ENCODE data around the gene CEP95.
"Not testable (repeated sequence)": the region's sequence is repeated elsewhere in the genome, so short reads cannot be mapped to it uniquely, and the experiment has no call there.

CEP95 gene

DNA sequence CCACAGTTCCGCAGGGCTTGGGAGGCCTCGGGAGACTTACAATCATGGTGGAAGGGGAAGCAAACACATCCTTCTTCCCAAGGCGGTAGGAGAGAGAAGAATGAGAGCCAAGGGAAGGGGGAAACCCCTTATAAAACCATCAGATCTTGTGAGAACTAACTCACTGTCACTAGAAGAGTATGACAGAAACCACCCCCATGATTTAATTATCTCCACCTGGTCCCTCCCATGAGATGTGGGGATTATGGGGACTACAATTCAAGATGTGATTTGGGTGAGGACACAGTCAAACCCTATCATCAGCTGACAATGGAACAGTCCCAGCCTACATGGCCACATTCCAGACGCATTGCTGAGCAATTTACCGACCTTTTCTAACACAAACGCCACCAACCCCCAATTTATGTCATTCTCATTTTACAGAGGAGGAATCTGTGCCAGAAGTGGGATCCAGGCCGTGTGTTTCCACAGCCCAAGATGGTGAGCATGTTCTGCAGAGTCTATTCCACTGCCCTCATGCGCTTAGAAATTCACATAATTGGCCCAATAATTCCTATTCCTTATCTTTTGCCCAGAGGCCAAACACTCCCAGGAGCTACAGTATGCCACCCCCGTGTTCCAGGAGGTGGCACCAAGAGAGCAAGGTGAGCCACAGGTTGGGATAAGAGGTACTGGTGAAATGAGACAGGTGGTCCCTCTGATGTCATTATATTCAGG, 40.6 kb upstream of the CEP95 start:
- no peak overlapping the region for H3K4me3 ChIP-seq (ENCODE audit: control insufficient read depth, low read depth, low read length)
- DNase-seq (ENCODE audit: low read depth) = no peak
- TF ChIP-seq CTCF (conservative IDR thresholded peaks at IDR 0.05; ENCODE audit: control insufficient read depth, insufficient read depth, low read depth, low read length) = no peak

DNA sequence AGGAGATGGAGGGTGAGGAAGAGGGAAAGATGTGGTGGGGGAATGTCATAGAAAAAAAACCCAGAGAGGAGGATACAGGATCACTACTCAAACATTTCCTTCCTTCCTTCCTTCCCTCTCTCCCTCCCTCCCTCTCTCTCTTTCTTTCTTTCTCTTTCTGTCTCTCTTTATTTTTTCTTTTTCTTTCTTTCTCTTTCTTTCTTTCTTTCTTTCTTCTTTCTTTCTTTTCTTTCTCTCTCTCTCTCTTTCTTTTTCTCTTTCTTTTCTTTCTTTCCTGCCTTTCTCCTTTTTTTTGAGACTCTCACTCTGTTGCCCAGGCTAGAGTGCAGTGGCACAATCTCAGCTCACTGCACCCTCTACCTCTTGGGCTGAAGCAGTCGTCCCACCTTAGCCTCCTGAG, 39.9 kb upstream of the CEP95 start:
- H3K4me3 ChIP-seq (ENCODE audit: control insufficient read depth, low read depth, low read length); DNase-seq (ENCODE audit: low read depth): not testable (repeated sequence)

DNA sequence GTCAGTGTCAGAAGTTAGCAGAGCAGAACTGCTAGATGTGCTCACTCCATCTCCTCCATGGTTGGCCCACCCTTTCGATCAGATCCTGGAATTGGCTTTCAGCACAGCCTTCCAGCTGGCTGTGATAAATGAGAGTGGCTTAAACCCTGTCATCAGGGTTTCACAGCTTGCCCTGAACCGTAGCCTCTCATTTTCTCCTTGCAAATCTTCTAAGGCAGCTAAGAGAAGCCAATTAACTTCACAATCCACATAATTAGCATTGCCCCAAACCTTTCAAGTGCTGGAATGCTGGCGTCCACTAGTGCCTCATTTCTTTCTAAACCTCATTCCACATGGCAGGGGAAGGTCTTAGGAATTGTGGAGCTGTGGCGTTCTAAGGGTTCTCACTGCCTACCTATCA, 36.2 kb upstream of the CEP95 start:
- no peak for TF ChIP-seq CTCF (conservative IDR thresholded peaks at IDR 0.05; ENCODE audit: control insufficient read depth, insufficient read depth, low read depth, low read length)
- no peak overlapping the region for H3K4me3 ChIP-seq (ENCODE audit: control insufficient read depth, low read depth, low read length)
- DNase-seq (ENCODE audit: low read depth) = no peak

DNA sequence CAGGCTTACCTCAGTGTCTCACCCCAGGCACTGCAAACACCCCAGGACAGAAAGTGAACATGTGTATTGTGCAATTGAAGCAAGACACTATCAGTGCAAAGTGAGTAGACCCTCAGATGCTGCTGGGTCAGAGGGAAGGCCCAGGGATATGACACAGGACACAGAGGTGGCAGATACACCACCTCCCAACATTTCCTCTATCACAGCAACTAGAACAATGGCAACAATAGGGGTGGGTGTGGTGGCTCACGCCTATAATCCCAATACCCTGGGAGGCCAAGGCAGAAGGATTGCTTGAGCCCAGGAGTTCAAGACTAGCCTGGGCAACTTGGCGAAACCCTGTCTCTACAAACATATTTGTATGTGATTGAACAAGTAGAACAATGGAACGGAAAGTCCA, 35.3 kb upstream of the CEP95 start:
- DNase-seq (ENCODE audit: low read depth) = no peak
- no peak overlapping the region for H3K4me3 ChIP-seq (ENCODE audit: control insufficient read depth, low read depth, low read length)
- no peak for TF ChIP-seq CTCF (conservative IDR thresholded peaks at IDR 0.05; ENCODE audit: control insufficient read depth, insufficient read depth, low read depth, low read length)

DNA sequence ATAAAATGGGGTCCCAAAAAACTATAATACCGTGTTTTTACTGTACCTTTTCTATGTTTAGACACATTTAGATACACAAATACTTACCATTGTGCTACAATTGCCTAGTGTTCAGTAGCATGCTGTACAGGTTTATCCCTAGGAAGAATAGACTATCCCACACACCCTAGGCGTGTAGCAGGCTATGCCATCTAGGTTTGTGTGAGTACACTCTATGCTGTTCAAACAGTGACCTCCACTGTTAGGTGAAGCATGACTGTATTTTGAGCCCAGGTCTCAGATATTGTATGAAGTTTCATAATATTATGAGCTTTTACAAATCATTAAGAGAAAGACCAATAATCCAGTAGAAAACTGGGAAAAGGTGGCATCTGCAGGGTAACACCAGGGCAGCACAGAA, 34.2 kb upstream of the CEP95 start:
- no peak overlapping the region for H3K4me3 ChIP-seq (ENCODE audit: control insufficient read depth, low read depth, low read length)
- no peak for DNase-seq (ENCODE audit: low read depth)
- TF ChIP-seq CTCF (conservative IDR thresholded peaks at IDR 0.05; ENCODE audit: control insufficient read depth, insufficient read depth, low read depth, low read length) = no peak

DNA sequence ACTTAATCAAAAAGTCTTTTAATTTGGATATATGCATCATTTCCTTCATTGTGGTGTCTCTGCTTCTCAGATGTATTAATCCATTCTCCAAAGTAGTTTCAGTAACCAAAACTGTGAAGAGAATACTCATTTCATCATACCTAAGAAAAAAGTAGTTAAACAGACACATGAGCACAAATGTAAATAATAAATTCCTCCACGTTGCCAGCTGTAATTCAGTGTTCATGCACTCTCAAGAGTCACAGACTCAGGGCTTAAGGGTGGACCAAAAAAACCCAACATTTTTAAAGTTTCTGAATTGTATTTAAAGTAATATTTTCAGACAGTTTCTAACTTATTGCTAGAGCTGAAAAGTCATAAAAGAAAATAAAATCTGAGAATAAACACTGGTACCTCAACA, 28.9 kb upstream of the CEP95 start:
- no peak for TF ChIP-seq CTCF (conservative IDR thresholded peaks at IDR 0.05; ENCODE audit: control insufficient read depth, insufficient read depth, low read depth, low read length)
- no peak overlapping the region for H3K4me3 ChIP-seq (ENCODE audit: control insufficient read depth, low read depth, low read length)
- no peak for DNase-seq (ENCODE audit: low read depth)

DNA sequence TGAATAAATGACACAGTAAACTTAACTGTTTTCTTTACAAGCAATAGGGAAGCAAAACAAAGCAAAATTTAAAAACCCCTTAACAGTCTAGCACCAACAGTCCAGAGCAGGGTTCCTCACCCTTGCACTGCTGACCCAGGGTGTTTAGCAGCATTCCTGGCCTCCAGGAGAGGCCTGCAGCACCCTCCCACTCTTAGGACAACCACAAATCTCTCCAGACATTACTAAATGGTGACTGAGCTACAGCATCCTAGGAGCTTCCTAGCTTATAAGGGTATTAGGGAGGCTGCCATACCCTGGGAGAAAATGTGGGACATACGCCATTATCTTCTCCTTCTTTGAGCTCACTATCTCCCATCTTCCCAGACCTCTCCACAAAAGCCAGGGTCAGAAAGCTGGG, 25.8 kb upstream of the CEP95 start:
- no peak overlapping the region for H3K4me3 ChIP-seq (ENCODE audit: control insufficient read depth, low read depth, low read length)
- no peak for DNase-seq (ENCODE audit: low read depth)
- no peak for TF ChIP-seq CTCF (conservative IDR thresholded peaks at IDR 0.05; ENCODE audit: control insufficient read depth, insufficient read depth, low read depth, low read length)
